GM18498 (cell line): ENCODE results near the gene SLC13A4.
"Not testable (repeated sequence)": the region's sequence is repeated elsewhere in the genome, so short reads cannot be mapped to it uniquely, and the experiment has no call there.

Experiments used
- ATAC-seq: cut with Tn5 transposase; IDR thresholded peaks from one replicate; pipeline ENCODE4 v1.9.1; 2021; ENCODE audit warnings: mild to moderate bottlenecking, moderate library complexity; ENCODE audit not compliant: unreplicated experiment

The SLC13A4 gene

DNA sequence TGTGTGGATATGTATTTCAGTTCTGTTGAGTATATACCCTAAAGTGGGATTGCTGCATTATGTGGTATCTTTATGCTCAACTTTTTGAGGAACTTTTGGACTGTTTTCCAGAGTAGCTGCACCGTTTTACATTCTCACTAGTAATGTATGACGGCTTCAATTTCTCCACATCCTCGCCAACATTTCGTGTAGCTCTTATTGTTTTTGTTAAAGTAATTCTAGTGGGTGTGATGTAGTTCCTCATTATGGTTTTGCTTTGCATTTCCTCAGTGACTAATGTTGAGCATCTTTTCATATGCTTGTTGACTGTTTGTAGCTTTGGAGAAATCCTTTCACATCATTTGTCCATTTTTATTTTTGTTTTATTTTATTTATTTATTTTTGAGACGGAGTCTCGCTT, 61.1 kb downstream of the SLC13A4 start:
- no peak for ATAC-seq

DNA sequence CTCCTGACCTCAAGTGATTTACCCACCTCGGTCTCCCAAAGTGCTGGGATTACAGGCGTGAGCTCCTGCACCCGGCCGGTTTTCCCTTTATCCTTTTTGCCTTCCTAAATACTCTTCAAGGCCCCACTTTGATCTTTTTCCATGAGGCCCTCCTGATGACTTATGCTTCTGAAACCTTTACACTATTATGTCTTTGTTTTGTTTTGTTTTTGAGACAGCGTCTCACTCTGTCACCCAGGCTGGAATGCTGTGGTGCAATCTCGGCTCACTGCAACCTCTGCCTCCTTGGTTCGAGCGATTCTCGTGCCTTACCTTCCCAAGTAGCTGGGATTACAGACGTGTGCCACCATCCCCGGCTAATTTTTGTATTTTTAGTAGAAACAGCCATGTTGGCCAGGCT, 61.8 kb downstream of the SLC13A4 start:
- ATAC-seq: no peak

DNA sequence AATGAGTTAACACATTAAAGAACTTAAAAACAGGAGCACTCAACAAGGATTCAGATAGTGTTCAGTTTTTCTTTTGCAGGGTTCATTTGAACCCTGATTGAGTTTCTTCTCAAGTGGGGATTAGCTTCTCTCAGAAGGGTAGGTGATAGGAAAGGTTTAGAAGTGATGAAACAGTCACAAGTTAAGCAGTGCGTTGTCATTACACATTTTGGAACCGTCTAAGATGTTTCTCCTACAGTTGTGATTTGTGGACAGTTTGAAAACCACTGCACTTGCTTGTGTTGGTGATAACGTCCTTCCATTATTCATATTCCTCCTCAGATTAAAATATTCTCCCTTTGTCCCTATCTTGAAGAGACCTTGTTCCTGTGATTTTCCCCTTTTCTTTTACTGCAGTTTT, 62.9 kb downstream of the SLC13A4 start:
- no peak for ATAC-seq

DNA sequence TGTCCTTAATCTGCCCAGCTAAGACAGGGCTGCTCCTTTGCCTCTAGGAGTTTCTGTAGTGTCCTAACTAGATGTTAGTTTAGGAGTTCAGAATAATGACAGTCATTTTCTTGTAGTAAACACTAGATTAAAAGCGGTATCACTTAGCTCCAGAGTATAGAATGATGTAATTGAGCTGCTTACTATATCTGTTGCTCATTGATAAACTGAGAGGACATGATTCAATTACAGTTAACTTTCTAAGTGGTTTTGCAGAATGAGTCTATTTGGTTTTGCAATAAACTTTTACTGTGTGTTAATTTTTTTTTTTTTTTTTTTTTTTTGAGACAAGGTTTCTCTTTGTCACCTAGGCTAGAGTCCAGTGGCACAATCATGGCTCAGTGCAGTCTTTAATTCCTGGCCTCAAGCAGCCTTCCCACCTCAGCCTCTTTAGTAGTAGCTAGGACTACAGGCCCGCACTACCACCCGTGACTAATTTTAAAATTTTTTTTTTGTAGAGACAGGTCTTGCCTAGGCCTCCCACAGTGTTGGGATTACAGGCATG, 63.9 kb downstream of the SLC13A4 start:
- ATAC-seq: no peak

DNA sequence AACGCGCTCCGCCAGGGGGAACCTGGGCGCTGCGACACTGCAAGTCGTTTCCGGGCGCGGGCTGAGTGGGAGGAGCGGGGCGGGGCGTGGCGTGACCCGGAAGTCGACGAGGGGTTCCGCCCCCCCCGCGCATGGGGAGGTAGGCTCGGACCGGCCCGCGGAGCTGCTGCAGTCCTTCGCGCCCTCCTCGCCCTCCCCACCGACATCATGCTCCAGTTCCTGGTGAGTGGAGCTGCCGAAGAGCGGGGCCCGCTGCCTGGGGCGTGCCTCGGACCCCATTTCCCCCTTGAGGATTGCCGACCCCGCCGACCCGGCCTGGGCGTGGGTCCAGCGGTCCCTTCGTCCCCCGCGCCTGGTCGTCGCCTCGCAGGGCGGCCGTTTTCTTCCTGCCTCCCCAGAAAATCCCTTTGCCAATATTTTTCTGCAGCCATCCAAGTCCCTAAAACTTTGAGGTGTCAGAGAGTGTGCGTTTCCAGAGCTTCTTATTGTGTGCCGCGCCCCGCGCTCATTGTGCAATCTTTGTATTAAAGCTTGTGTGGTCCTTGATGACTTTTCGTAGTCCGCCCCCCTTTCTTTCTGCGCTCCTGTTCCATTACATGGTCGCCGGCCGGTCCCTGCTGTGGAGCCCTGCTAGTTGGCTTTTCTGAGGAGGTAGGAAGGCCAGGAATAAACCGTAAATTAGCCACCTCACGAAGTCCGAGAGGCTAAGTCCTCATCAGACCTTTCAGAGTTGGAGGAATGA, 65.4 kb downstream of the SLC13A4 start, which contains the start of gene STMP1:
TSS of gene STMP1 (plus strand) at position 142 of the 742 bp plus-strand sequence.
- peak; percentile 94 for ATAC-seq

DNA sequence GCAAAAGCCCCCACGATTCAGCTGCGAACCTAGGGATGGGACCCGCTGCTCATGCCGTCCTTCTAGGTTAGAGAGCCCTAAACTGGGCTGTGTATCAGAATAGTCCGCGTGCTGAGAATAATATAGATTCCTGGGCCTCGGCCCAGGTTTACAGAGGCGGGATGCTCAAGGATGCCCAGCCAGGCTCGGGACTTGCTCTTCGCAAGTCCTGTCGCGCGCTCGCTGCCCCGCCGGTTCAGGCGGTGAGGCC, 65.9 kb downstream of the SLC13A4 start:
- no peak for ATAC-seq

DNA sequence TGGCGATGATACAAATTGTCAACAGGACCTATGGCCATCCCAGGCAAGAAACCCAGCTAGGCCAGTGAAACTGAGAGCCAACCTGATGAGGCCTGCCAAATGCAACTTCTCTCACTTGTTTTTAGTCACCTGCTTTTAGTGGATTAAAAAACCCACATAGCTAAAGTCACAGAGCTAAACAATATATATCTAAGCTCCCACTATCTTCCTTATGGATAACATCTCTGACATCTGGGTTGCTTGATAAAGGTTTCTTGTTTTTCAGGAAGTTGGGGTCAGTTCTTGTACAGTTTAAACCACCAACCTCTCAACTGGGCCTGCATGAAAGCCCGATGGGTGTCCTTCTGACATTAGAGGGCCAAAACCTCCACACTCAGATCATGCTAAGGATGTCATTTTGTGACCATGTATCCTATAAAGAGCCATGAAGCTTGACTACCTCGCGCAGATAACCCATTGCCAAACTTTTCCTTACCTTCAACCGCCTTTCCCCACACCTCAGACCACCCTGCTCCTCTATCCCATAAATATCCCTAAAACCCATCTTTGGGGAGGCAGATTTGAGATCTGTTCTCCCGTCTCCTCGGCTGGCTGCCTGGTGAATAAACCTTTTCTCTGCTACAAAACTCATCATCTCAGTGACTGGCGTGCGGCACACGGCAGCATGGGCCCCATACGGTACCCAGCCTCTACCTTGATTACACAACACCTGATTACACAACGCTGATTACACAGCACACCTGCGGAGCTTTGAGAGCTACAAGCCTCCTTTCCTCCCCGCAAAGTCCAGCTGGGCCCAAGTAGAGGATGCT, 66.5 kb downstream of the SLC13A4 start:
- no peak for ATAC-seq

DNA sequence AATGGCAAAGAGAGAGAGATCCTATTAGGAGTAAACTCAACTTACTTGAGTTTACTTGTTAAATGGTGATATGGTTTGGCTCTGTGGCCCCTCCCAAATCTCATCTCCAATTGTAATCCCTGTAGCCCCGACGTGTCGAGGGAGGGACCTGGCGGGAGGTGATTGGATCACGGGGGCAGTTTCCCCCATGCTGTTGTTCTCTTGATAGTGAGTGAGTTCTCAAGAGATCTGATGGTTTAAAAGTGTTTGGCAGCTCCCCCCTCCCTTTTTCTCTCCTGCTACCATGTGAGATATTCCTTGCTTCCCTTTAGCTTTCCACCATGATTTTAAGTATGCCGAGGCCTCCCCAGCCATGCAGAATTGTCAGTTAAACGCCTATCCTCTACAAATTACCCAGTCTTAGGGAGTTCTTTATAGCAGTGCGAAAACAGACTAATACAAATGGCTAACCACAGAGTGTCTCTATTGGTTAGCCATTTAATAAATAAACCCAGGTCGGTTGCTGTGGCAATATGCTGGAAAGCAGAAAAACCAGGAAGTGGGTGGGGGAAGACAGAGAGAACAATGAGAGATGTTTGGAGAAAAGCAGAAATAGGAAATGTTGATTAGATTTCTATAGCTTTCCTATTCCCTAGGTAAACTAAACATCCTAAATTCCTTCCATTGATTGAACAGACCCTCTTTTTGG, 68.7 kb downstream of the SLC13A4 start:
- ATAC-seq: no peak

DNA sequence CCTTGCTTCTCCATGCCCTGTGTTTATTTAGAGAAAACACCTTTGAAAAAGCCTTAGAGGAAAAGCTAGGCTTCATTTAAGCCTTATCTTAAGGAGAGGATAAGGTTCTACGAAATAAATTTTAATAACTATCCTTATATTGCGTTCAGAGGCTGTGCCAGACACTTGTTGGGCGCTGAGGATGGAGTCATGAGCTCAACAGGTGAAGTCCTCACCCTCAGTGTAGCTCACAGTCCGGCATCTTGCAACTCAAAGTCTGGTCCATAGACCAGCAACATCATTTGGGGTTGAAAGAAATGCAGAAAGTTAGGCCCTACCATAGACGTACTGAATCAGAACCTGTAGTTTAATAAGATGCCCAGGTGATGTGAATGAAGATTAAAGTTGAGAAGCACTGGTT, 69.4 kb downstream of the SLC13A4 start:
- no peak for ATAC-seq

DNA sequence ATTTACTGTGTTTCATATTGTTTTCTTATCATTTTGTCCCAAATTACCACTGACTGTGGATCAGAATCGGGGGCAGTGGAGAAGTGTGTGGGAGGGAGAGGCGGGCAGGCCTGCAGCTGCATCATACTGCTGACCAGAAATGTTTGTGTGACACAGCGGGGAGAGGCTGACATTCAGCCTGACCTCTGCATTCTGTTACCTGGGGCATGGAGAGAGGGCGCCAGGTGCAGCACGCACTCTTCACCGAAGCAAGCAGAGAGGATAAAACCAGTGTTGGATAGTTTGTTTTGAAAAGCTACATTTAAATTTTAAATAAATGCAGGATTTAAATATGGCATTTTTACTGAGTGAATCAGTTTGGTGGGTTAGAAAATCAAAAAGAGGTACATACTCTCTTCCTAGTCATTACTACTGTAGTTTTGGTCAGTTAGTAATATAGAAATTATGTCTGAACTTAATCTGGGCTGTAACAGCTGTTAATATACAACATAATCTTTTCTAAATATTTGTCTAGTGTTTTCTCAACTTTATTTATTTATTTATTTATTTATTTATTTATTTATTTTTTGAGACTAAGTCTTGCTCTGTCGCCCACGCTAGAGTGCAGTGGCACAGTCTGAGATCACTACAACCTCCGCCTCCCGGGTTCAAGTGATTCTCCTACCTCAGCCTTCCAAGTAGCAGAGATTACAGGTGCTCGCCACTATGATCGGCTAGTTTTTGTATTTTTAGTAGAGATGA, 74.5 kb downstream of the SLC13A4 start:
- no peak for ATAC-seq

DNA sequence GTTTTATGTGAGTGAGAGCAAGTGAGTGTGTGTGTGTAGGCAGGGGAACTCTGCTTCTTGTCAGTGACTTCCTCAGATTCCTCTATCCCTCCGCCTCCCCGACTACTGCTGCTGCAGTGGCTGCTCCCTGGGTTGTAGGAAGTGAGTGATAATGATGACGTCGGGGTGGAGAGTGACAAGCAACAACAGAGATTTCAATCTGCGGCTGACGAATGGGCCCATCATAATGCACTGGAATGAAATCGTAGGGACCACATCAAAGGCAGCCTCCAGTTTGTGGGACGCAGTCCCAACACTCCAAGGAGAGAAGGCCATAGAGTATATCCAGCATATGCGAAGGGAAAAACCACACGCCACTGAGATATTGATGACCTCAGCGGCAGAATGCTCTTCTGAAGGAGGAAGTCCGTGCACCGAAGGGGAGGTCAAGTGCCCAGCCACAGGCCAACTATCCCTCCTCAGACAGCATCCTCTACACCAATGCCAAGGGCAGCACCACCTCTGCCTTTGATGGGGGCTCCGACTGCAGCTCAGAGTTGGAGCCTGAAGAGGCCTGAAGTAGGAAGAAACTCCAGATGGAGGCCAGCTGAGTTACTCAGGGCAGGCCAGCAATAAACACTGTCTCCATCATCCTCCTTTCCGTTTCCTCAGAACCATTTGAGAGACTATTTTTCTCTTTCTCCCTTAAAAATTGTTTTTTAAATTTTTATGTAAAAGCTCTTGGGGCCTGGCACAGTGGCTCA, 77.0 kb downstream of the SLC13A4 start:
- no peak for ATAC-seq

DNA sequence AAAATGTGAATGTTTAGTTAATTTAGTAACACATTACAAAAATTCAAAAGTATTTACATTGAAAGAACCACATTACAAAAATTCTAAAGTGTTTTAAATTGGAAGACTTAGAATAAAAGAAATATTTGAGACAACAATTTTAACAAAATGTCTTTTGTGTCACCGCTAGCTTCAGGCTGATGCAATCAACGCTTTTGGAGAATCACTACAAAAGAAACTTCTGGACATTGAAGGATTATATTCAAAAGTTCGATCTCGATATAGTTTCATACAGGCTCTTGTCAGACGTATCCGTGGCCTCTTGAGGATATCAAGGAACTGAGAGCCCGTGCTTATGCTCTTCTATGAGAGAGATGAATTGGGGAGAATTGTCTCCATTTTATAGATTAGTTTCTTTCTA, 79.8 kb downstream of the SLC13A4 start:
- ATAC-seq: no peak

DNA sequence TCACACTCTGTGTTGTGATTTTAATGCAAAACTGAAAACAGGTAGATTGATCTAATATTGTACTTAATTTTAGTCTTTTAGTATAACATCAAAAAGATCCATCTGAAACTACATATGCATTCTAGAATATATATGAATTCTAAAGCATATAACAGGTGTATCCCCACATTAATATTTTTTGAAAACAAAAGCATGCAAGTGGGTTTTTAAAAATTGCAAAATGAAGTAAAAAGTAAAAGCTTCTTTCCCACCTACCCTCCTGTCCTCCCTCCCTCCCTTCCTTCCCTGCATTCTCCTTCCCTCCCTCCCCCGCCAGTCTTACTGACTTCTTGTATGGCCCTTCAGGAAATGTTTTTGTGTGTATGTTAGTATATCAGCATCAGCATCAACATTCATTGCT, 80.2 kb downstream of the SLC13A4 start:
- ATAC-seq: no peak

DNA sequence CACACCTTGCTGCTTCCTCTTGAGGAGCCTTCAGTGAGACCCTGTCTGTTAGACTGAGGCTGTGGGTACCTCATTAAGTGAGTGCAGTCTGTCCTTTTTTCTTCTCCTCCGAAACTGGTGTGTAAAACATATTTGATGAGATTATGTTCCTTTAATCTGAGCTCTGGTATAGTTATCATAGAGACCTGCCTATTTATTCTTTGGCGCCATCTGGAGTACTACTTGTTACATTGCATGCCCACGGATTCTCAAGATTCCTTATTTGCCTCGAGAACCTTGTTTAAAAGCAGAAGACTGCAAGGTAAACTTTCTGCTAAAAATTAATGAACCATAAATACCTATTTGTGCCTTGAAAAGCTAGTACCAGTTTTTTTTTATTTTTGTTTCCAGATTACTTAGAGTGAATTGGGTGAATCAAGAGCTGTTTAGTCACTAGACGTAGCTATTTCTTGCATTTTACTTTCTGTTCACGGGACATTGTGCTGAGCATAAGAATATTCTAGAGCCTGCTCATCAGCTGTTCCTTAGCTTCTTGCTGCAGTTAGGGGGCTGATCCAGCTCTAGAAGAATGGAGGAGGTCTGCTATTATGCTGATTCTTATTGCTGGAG, 82.6 kb downstream of the SLC13A4 start:
- peak; percentile 65 for ATAC-seq

DNA sequence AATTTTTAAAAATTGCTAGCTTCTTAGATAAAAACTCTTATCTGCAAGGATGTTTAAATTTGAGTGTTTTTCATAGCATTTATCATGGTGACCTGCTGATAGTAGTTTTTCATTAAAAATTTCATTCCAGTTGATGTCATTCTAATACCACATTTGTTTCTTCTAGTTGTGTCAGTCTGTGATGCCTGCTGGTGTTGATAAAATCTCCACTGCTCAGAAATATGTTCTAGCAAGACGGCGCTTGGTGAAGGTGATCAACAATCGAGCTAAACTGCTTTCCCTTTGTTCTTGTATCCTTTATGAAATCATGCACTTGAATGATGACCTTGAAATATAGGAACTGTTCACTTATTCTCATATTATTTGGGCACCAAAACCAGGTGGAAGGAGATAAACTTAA, 83.3 kb downstream of the SLC13A4 start:
- no peak for ATAC-seq

DNA sequence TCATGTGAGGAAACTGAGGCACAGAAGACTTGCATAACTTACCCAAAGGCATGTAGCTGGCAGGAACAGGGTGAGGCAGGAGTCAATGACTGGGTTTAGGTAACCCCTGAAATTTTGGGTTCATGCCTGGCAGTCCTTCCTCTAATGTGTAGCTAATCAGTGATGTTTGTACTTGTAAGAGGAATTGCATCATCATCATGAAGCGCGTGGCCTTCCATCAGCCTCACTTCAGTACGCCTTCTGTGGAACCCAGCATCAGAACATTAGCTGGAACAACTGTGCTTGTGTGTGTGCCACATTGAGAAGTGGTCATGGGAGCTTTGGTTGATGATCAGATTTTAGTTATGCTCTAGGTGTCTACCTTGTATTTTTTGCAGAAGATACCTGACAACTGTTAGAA, 83.8 kb downstream of the SLC13A4 start:
- no peak for ATAC-seq

DNA sequence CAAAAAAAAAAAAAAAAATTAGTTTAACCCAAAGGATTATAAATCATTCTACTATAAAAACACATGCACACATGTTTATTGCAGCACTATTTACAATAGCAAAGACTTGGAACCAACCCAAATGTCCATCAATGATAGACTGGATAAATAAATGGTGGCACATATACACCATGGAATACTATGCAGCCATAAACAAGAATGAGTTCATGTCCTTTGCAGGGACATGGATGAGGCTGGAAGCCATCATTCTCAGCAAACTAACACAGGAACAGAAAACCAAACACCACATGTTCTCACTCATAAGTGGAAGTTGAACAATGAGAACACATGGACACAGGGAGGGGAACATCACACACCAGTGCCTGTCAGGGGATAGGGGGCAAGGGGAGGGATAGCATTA, 88.3 kb downstream of the SLC13A4 start:
- ATAC-seq: not testable (repeated sequence)

DNA sequence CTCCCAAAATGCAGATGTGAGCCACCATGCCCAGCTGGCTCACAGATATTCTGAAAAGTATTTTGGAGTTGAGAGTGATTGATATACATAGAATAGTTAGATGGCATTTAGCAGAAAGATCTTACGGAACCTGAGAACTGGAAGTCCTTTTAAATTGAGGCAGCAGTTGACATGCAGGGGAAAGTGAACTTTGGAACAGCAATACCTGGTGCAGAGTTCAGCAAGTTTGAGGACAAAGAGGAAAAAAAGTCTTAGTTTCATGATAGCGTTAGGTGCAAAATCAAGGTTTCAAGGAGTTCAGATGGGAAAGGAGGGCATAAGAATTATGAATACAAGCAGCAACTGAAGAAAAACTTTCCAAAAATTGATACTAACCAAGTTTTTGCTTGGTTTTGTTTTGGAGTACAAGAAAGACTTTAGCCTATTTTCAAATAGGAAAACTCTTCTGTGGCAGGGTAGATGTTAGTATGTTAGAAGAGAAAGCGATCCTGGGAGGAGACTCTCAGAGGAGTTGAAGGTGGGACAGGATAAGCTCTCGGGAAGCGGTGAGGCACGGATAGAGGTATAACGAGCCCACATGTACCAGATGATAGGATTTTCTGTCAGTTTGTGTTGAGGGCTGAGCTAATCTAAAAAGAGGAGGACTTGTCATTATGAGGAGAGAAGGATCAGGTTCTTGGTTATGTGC, 93.7 kb downstream of the SLC13A4 start:
- ATAC-seq: no peak
